HEK293T (cell line): Measurements from ENCODE around the gene RAB7B.

Source experiments
- ARNT ChIP-seq: fragments of 450-650 bp; IDR thresholded peaks from 2 replicates; pipeline ENCODE4 v1.6.1; 2017; ENCODE audit warnings: mild to moderate bottlenecking
- BHLHE40 ChIP-seq: fragments of 450-650 bp; IDR thresholded peaks from 2 replicates; pipeline ENCODE4 v1.6.1; 2016; ENCODE audit warnings: mild to moderate bottlenecking, moderate library complexity, borderline replicate concordance
- CTBP1 ChIP-seq: fragments of 450-650 bp; IDR thresholded peaks from 2 replicates; pipeline ENCODE4 v1.6.1; 2016; ENCODE audit warnings: borderline replicate concordance
- FOXA1 ChIP-seq: fragments of 450-650 bp; IDR thresholded peaks from 2 replicates; pipeline ENCODE4 v1.6.1; 2016; ENCODE audit warnings: mild to moderate bottlenecking
- FOXK2 ChIP-seq: fragments of 450-650 bp; IDR thresholded peaks from 2 replicates; pipeline ENCODE4 v1.6.1; 2016; ENCODE audit warnings: mild to moderate bottlenecking
- FOXM1 ChIP-seq: fragments of 450-650 bp; IDR thresholded peaks from 2 replicates; pipeline ENCODE4 v1.6.1; 2017; ENCODE audit warnings: mild to moderate bottlenecking, borderline replicate concordance
- NFRKB ChIP-seq: fragments of 450-650 bp; IDR thresholded peaks from 2 replicates; pipeline ENCODE4 v1.6.1; 2016; ENCODE audit warnings: mild to moderate bottlenecking, moderate library complexity
- SP1 ChIP-seq: fragments of 450-650 bp; IDR thresholded peaks from 2 replicates; pipeline ENCODE4 v1.6.1; 2017
- SUZ12 ChIP-seq: fragments of 450-650 bp; IDR thresholded peaks from 2 replicates; pipeline ENCODE4 v1.6.1; 2016; ENCODE audit warnings: mild to moderate bottlenecking
- TARDBP ChIP-seq: fragments of 450-650 bp; IDR thresholded peaks from 2 replicates; pipeline ENCODE4 v1.6.1; 2016

DNA sequence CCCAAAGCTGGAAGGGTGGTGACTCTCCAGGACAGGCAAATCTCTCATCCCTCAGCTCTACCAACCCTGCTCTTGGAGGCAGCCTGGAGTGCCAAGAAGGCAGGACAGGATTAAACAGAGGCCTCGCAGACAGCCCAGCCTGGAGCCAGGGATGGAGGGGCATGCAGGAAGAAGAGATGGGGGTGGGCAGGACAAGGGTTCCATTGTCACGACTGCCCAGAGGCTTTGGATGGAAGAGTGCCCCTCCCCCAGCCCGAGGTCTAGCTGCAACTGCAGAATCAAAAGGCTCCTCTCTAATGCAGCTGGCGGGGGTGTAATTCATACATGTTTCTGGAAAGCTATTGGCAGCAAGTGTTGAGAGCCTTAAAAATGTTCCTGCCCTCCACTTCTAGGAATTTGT lies 8.8 kb downstream of the RAB7B start:
- TF ChIP-seq SP1 (no peak), CTBP1 (no peak), FOXA1 (no peak), FOXM1 (no peak), FOXK2 (no peak), SUZ12 (no peak), ARNT (no peak), TARDBP (no peak), BHLHE40 (no peak), NFRKB (no peak)
